Femur (tissue), 1 donor: Measurements from ENCODE around the gene OXA1L.
"Not testable (repeated sequence)": the region's sequence is repeated elsewhere in the genome, so short reads cannot be mapped to it uniquely, and the experiment has no call there.

ENCODE experiments used
- DNase-seq: peaks from one replicate; pipeline ENCODE4 v3.0.0-alpha.2; 2017

OXA1L gene

GRCh38 chr14:22766457-22767322, at the start of gene OXA1L:
Gene OXA1L, plus strand, starts transcription at chr14:22766688. Its CDS starts 14 bp downstream, at chr14:22766702.
- peak; percentile 99 for DNase-seq

- DNase-seq, result no peak
Observed at GRCh38 chr14:22718091-22718490, 48.4 kb upstream of the OXA1L start.

GRCh38 chr14:22721213-22721612, 45.3 kb upstream of the OXA1L start:
- no peak for DNase-seq

- DNase-seq, result no peak
Observed at GRCh38 chr14:22723815-22724214, 42.7 kb upstream of the OXA1L start.

GRCh38 chr14:22724847-22725246, 41.6 kb upstream of the OXA1L start:
- DNase-seq, result not testable (repeated sequence)

- not testable (repeated sequence) for DNase-seq
Observed at GRCh38 chr14:22725374-22725773, 41.1 kb upstream of the OXA1L start.

GRCh38 chr14:22726012-22726411, 40.5 kb upstream of the OXA1L start:
- no peak for DNase-seq

GRCh38 chr14:22732062-22732461, 34.4 kb upstream of the OXA1L start:
- DNase-seq, result not testable (repeated sequence)

GRCh38 chr14:22733829-22734228, 32.7 kb upstream of the OXA1L start:
- DNase-seq, result no peak

GRCh38 chr14:22735096-22735495, 31.4 kb upstream of the OXA1L start:
- DNase-seq, result no peak

- DNase-seq, result not testable (repeated sequence)
Observed at GRCh38 chr14:22736384-22736783, 30.1 kb upstream of the OXA1L start.

- DNase-seq, result no peak
Observed at GRCh38 chr14:22737052-22737451, 29.4 kb upstream of the OXA1L start.

GRCh38 chr14:22739423-22739822, 27.1 kb upstream of the OXA1L start:
- no peak for DNase-seq

GRCh38 chr14:22740020-22740419, 26.5 kb upstream of the OXA1L start:
- no peak for DNase-seq

- DNase-seq, result no peak
Observed at GRCh38 chr14:22747769-22748168, 18.7 kb upstream of the OXA1L start.

GRCh38 chr14:22748206-22748605, 18.3 kb upstream of the OXA1L start:
- DNase-seq, result no peak

GRCh38 chr14:22748631-22749068, 17.8 kb upstream of the OXA1L start:
- DNase-seq, result no peak

GRCh38 chr14:22752422-22752821, 14.1 kb upstream of the OXA1L start:
- DNase-seq, result no peak

- DNase-seq, result no peak
Observed at GRCh38 chr14:22753586-22753985, 12.9 kb upstream of the OXA1L start.

GRCh38 chr14:22757972-22758650, 8.4 kb upstream of the OXA1L start:
- not testable (repeated sequence) for DNase-seq

GRCh38 chr14:22761734-22762133, 4.8 kb upstream of the OXA1L start:
- no peak for DNase-seq

GRCh38 chr14:22764382-22764781, 2.1 kb upstream of the OXA1L start:
- no peak for DNase-seq

- no peak for DNase-seq
Observed at GRCh38 chr14:22767323-22767589, 768 bp downstream of the OXA1L start.

- DNase-seq, result no peak
Observed at GRCh38 chr14:22768947-22769346, 2.5 kb downstream of the OXA1L start.
